ENCODE data around the gene TMEFF2.
A peak's percentile ranks its signal among the peaks of the same experiment; 100 is the strongest.

The TMEFF2 gene

DNA sequence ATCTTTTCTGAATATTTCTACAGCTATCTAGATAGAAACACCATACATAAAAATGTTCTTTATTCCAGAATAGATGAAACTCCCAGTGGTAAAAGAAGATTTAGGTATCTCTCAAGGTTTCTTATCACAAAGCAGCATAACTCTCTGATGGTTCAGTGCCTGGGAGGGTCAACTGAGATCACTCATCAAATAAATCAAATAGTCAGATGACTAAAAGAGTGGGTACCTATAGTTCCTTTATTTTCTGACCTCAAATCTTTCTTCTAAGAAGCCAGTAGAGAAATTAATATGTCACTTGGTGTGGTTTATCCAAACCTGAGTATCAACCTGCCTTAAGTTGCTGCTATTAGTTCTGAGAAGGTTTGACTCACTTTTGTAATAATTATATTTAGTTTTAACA, 120.9 kb downstream of the TMEFF2 start:
- DNase-seq (ENCODE audit: low read depth, low spot score), result no peak
- H3K27ac ChIP-seq, result no peak overlapping the region

DNA sequence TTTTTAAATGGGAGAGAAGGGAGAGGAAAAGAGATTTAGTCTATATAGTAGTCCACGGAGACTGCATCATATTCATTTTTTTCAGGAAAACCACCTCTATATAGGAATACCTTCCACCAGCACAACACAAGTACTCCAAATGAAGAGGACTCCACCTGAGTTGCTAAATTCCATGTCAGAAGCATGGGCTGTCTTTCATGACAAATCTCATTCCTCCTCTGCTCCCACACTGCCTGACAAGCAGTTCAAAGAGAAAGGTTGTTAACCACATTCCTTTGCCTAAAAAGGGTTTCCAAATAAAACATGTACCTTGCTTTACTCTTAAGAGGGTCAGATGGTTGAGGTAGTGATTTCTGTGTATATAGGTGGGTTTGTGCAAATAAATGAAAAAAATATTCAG, 122.0 kb downstream of the TMEFF2 start:
- DNase-seq (ENCODE audit: low read depth, low spot score), result no peak
- H3K27ac ChIP-seq, result no peak overlapping the region

DNA sequence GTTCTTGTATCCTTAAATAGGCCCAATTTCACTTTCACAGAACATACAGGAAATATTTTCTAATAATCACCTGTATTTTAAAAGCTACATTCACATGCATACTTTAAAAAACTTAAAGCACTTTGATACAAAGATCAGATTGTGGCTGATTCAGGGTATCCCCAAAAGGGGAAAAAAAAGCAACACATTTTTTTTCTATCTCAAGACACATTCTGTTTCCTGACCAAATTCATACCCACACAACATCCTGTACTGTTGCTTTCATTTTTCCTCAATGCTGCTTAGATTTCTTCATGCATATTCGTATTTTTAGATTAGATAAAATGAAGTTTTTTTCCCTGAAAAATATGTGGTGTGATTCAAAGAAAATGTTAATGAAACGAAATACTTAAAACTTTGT, 122.5 kb downstream of the TMEFF2 start:
- DNase-seq (ENCODE audit: low read depth, low spot score), result no peak
- H3K27ac ChIP-seq, result no peak overlapping the region

DNA sequence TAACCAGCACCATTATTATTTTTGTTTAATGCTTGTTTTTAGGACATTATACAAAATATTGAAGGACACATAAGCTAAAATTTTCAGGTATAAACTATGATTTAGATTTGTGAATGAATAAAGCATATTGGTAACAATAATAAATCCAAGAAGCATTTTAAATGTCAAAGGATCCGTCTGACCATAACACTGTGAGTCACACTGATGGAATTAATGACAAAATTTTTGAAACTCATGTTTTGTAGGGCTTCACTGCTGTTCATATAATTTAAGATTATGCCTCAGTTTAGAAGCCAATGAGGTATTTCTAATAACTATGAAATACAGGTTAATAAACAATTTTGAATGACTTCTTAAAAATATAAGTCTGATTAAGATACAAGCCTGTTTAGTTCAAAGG, 124.6 kb downstream of the TMEFF2 start:
- no peak overlapping the region for H3K27ac ChIP-seq
- DNase-seq (ENCODE audit: low read depth, low spot score), result no peak

DNA sequence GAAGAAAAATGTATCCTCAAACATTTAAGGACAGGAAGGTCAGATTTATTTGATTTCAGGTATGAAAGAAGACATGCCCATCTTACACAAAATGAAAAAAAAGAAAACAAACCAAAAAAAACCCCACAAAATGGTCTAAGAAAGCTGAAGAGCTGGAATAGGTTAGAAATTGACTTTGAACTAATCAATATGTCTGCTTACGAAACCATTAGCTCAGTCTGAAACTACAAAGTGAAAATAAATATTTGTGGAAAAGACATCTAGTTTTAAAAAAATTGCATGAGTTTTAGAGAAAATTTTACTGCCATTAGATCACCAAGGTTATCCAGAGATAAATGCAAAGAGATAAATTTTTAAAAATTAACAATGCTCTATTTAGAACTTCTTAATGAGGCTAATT, 125.3 kb downstream of the TMEFF2 start:
- no peak overlapping the region for H3K27ac ChIP-seq
- no peak for DNase-seq (ENCODE audit: low read depth, low spot score)

DNA sequence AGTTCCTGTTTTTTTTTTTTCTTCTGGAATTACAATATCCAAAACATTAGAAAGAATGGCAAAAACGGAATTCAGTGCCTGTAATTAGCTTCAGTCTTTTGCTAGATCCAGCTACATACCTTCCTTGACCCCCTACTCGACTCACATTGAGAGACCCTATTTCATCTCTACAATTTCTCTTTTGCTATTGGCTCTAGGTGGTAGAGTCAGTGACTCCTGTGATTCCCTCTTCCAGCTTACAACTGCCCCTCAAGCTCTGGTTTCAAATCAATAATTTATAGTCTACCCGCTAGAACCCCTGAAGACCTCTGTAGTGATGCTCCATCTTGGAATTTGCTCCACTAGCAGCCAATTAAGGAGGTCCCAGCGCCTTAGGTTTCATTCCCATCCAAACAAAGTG, 125.8 kb downstream of the TMEFF2 start:
- no peak overlapping the region for H3K27ac ChIP-seq
- no peak for DNase-seq (ENCODE audit: low read depth, low spot score)

DNA sequence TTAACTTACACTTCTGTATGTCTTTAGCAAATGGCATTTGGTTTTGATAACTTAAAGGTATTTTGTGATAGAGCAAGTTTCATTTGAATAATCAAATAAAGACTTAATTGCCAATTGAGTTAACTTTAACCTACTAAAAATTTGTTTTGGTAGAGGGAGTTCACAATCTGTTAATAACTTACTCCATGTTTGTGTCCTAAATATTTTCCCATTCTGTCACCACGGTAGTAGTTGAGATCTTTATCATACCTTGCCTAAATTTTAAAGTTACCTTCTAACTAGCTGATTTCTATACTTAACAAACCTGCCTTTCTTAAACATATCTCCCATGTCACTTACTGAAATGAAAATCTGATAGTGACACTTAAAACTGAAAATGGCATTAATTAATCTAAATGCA, 127.1 kb downstream of the TMEFF2 start:
- no peak overlapping the region for H3K27ac ChIP-seq
- no peak for DNase-seq (ENCODE audit: low read depth, low spot score)

DNA sequence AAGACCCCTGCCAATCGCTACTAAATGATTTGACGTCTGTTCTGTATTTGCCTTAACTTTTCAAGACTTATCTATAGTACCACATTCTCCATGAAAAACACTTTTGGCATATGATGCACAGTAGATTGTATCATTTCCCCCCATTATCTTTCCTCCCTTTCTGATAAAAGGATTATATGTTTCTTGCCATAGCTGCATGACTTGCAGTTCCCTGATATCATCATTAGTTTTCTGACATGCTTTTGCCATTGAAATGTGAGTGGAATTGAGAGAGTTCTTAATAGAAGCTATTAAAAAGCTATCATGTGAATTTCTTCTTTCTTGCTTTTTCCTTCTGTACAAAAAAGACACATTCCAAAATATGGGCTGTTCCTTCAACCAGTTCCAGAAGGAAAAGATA, 130.3 kb downstream of the TMEFF2 start:
- H3K27ac ChIP-seq, result no peak overlapping the region
- DNase-seq (ENCODE audit: low read depth, low spot score), result no peak

DNA sequence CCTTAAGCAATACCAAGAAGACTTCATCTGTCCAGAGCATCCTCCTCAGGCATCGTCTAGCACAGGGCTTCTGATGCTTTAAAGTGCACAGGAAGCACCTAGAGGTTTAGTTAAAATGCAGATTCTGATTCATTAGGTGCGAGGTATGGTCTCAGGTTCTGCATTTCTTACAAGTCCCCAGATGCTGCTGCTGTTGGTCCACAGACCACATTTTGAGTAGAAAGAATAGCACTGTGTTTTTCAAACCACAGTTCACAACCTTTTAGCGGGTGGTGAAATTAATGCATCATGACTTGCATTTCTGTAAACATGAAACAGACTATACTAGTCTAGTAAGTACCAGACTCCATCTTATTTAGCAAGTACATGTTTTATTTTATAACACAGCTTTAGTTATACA, 134.6 kb downstream of the TMEFF2 start:
- no peak for DNase-seq (ENCODE audit: low read depth, low spot score)
- H3K27ac ChIP-seq, result no peak overlapping the region

DNA sequence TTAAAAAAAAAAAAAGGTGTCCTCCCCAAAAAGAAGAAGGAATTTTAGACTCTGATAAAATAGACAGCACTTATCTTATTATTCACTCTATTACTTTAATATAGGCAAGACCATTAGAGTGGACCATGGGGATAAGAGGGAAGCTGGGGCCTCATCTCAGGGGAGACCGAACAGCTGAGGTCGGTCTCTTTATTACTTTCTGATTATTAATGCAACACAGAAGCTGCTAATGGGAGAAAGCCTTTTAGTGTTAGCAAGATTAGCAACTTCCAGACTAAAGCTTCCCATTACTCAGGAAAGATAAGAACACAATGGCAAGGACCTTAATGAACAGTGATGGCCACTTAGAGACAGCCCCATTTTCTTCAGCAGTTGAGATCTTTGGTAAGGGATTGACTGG, 135.5 kb downstream of the TMEFF2 start:
- no peak for DNase-seq (ENCODE audit: low read depth, low spot score)
- no peak overlapping the region for H3K27ac ChIP-seq

DNA sequence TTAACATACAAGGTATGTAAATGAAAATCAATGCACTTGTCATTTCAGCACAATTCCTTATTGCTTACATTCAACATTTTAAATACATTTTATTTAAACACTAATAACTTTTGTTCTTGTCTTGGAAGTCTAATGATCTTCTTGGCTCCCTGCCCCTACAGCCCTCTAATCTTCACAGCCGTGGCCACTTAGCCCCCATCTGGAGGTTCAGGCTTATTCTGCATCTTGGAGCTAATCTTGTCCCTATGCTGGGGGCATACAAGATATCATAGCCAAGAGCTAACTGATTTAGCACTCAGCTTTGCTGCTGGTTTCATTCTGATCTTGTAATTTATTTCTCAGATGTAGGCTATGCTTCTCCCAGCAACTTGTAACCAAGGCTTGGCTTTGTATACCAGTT, 140.8 kb downstream of the TMEFF2 start:
- DNase-seq (ENCODE audit: low read depth, low spot score), result no peak
- H3K27ac ChIP-seq, result no peak overlapping the region

DNA sequence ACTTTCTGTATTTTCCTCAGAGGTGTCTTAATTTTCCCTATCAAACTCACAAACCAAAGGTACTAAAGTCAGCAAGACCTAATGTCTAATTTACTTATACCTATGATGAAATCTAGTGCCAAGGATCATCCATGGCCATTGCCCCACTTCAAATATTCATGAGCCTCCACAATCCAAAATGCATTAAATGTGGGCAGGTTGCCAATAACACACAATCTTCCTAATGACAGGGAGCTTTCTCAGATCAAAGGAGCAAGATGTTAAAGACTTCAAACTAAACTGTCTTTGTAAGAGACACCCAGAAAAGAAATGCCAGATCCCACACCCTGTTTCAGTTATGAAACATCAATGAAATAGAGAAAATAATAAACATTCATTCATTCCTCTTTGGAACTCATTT, 143.2 kb downstream of the TMEFF2 start:
- DNase-seq (ENCODE audit: low read depth, low spot score), result no peak

DNA sequence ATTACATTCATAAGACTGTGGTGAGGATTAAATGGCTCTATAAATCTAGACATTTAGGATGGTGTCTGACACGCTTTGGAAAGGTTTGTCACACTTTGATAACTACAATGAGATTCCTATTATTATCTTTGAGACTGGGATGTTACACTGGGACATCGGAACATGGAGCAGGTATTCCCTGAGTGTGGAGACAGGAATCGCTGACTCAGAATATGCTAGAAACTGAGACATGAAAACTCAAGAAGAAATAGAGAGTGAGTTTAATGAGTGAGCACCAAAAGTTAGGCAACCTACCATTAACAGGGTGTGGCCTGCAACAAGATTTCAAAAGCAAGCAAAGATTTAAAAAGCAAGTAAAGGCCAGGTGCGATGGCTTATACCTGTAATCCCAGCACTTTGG, 145.4 kb downstream of the TMEFF2 start:
- H3K27ac ChIP-seq, result no peak overlapping the region
- no peak for DNase-seq (ENCODE audit: low read depth, low spot score)

More for the DNA sequence above, 143.2 kb downstream of the TMEFF2 start:
- no peak overlapping the region for H3K27ac ChIP-seq

DNA sequence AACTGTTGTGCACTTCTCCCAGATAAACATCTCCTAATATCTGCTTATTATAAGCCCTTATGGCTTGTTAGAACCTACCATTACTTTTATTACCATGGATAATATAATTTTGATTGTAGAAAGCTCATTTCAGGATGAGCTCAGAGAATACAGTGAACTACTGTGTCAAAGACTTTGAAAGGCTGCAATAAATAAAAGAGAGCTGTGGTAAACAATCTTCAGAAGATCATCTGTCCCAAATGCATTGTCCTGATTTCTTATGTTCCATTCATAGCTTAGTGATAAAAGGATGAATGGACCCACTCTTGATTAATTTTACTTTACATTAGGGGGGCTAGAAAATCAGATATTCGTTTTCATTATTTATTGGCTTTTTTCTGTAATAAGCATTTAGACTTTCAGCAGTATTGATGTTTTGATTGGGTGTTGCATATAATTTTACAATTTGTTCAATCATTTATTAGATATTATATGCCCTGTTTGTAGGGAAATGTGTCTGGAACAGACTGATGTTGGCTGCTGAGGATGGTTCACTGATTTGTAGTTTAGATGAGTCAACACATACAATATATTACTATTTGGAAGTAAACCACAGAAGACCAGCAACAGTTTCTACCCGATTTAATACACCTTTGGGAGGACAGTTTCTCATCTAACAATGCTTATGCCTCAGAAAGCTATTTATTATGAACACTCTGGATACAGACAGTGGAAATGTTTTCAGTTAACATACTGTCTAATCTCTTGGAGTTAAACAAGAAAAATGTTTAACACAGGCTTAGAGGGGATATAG, 147.2 kb downstream of the TMEFF2 start:
- H3K27ac ChIP-seq, result no peak overlapping the region
- no peak for DNase-seq (ENCODE audit: low read depth, low spot score)

DNA sequence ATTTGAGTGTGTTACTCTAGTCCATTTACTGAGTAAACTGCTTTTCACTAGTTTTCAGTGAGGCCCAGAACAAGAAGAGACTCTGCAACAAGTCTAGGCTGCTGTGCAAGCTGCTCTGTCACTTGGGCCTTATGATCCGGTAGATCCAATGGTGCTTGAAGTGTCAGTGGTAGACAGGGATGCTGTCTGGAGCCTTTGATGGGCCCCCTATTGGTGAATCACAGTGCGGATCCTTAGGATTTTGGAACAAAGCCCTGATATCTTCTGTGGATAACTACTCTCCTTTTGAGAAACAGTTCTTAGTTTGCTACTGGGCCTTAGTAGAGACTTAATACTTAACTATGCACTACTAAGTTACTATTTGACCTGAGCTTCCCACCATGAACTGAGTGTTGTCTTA, 150.2 kb downstream of the TMEFF2 start:
- no peak for DNase-seq (ENCODE audit: low read depth, low spot score)
- H3K27ac ChIP-seq, result no peak overlapping the region

DNA sequence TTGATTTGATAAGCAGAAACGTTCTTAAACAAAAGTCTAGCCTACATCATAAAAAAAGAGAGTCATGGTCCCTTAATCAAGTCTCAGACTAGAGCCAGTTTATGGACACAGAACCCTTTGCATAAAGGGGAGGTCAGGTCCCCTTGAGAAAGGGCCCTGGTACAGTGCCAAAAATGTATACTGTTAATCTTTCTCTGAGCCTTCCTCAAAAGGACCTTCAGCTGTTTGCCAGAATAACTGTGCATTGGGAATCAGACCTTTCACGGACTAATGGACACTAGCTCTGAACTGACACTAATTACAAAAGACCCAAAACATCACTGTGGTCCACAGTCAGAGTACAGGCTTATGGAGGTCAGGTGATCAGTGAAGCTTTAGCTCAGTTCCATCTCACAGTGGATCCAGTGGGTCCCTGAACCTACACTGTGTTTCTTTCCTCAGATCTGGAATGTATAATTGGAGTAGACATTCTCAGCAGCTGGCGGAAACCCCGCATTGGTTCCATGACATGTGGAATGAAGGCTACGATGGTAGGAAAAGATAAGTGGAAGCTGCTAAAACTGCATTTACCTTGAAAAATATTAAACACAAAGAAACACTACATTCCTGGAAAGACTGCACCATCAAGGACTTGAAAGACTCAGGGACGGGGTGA, 151.4 kb downstream of the TMEFF2 start:
- H3K27ac ChIP-seq, result no peak overlapping the region
- DNase-seq (ENCODE audit: low read depth, low spot score), result no peak

DNA sequence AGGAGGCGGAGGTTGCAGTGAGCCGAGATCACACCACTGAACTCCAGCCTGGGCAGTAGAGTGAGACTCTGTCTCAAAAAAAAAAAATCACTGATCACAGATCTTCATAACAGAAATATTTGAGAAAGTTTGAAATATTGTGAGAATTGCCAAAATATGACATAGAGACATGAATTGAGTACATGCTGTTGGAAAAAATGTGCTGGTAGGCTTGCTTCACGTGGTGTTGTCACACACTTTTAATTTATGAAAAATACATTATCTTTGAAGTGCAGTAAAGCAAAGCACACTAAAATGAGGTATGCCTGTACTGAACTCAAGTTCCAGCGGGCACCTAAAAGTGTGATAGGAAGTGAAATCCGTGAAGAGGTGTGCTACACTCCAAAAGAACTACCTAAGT, 152.6 kb downstream of the TMEFF2 start:
- no peak overlapping the region for H3K27ac ChIP-seq
- no peak for DNase-seq (ENCODE audit: low read depth, low spot score)

DNA sequence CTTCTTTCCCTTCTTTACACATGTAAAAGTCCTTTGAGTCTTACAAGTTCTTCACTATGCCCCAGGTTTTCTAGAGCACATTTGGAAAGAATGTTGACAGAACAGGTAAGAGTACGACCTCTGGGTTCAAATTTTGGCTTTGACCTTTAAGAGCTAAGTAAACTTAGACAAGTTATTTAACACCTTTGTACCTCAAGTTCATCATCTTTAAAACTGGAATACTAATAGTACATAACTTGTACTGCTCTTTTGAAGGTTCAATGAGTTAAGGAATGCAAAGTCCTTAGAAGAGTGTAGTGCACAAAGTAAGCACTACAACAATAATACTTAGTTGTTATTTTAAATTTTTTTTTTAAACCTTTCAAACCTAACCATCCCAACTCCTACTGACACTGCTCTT, 156.6 kb downstream of the TMEFF2 start:
- DNase-seq (ENCODE audit: low read depth, low spot score), result no peak
- no peak overlapping the region for H3K27ac ChIP-seq

DNA sequence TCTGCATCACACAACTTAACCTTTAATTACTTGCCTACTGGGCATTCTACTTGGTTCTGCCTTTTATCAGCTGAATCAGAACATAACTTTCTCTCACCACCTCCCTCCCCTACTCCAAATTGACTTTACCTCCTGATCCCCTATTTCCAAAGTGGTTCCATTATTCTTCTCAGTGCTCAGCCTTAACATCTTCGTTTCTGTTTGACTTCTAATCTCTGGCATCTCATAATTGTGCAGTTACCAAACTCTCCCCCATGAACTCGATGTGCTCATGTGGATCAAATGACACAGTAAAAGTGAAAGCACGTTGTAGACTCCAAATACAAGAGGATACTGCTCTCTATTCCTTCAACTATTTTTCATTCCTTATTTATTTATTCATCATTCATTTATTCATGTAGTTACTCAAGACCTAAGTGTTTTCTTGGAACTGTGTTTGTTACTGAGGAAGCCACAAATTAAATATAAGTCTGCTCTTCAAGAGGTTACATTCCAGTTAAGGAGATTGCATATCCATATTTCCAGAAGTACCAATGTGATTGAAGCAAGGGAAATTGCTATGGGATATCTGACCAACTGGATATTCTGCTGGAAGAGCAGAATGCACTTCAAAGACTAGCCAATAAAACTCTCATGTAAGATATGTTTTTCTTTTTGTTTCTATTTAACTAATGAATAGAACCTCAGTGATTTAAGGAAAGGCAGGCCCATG, 158.8 kb downstream of the TMEFF2 start:
- no peak for DNase-seq (ENCODE audit: low read depth, low spot score)
- H3K27ac ChIP-seq, result no peak overlapping the region

DNA sequence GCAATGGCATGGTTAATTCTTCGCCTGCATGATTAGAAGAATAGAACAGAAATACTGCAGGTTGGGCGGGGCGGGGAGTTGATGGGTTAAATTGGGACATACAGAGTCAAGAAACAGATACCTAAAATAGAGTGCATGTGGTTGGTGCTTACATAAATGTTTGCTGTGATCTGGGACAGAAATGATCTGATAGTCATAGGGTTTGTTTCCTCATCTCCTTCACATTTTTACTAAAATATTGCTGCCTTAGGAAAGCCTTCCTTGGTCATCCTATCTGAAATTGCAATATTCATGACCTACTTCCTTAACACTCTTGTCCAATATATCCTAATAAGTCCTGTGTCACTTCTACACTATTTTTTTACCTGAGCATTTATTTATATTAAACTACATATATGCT, 163.9 kb downstream of the TMEFF2 start:
- DNase-seq (ENCODE audit: low read depth, low spot score), result no peak
- H3K27ac ChIP-seq, result no peak overlapping the region

DNA sequence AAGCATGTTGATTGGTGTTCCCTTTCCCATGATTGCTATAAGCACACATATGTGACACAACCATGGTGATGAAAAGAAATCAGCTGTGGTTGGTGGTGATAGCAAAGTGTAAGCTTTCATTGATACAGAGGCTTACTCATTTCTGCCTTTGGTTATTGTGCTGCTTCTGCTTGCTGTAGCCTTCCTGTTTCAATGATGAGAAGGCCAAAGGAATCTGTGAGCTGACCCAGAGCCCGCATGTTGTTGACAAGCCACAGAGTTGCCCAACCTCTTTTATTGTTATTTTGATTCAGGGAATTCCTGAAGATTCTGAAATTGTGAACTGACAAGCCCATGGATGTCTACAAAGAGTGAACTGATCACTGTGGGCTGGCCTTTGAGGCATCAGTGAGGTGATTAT, 164.4 kb downstream of the TMEFF2 start:
- no peak overlapping the region for H3K27ac ChIP-seq
- peak; percentile 8 for DNase-seq (ENCODE audit: low read depth, low spot score)

All from epithelial cell of prostate (primary cell).